ENCODE results near the gene POMGNT2. TPM values are rescaled to one million over a fixed set of nuclear protein-coding genes. Genes with fewer than 3 reads are reported as not detected.
A peak's percentile ranks its signal among the peaks of the same experiment; 100 is the strongest.

POMGNT2 gene
- total and polyA plus RNA-seq, 10 of the 15 experiments (the other 5 are each of a cell fraction or from before 2014, with no cell fraction given) = 0.02 to 1.7 (median 0.17) TPM; not detected in 1

- TF ChIP-seq EZH2 (IDR thresholded peaks at IDR 0.05; ENCODE audit: borderline replicate concordance, control insufficient read depth, low read depth, low read length) (no peak), HCFC1 (IDR thresholded peaks at IDR 0.05; ENCODE audit: low read length) (no peak)
Measured at GRCh38 chr3:43038010-43038409, 67.9 kb downstream of the POMGNT2 start (continued).

- intact Hi-C loops (cut with micrococcal nuclease; ENCODE audit: unreplicated experiment) (no loop called here), in situ Hi-C loops (cut with MboI) (no loop called here)
- peak; percentile 4 for DNase-seq (ENCODE audit: low read depth, low spot score)
- Histone ChIP-seq H3K4me3 (no peak overlapping the region), H3K36me3 (ENCODE audit: control insufficient read depth in 2 of 2, insufficient read depth in 2 of 2, low read length in 1 of 2) (no peaks in the 10 kb centered on the region), H3K27ac (ENCODE audit: control insufficient read depth, insufficient read depth) (no peak overlapping the region), H3K27me3 (replicated peaks in 1 of 2; ENCODE audit: control insufficient read depth in 2 of 2, insufficient read depth in 2 of 2, low read length in 1 of 2) (peaks cover 0 to 1% of the 10 kb centered on the region in 2 experiments; a peak in 3 of 4 replicates), H3K79me2 (ENCODE audit: control insufficient read depth, insufficient read depth, low read length) (no peaks in the 10 kb centered on the region), H3K9ac (ENCODE audit: control insufficient read depth, insufficient read depth, low read length) (no peak overlapping the region), H2AFZ (ENCODE audit: control insufficient read depth, low read depth, low read length) (no peak overlapping the region), H4K20me1 (ENCODE audit: control insufficient read depth, insufficient read depth) (no peaks in the 10 kb centered on the region), H3K9me3 (replicated peaks; ENCODE audit: control insufficient read depth, insufficient read depth, low read length) (no peaks in the 10 kb centered on the region; the same call in 2 of the 3 replicates), H3K4me2 (ENCODE audit: control insufficient read depth, insufficient read depth) (no peak overlapping the region), H3K4me1 (ENCODE audit: control insufficient read depth, insufficient read depth, low read length) (no peaks in the 10 kb centered on the region)
- no TSS peak for BruUV-seq (replicated peaks)
- RAD21 ChIA-PET (ENCODE audit: unreplicated experiment) = interaction anchor here (1.0 to 1.2 kb wide), 3 partner anchors 12 to 72 kb away, joined by 3 to 5 read pairs (median 4); no protein-coding TSS in a partner anchor
- SMC1A ChIA-PET (ENCODE audit: uncharacterized antibody, unreplicated experiment) = interaction anchor here (0.5 to 3.8 kb wide), 8 partner anchors 8 to 227 kb away, joined by 3 to 15 read pairs (median 4); no protein-coding TSS in a partner anchor
- peak; percentile 87 for ATAC-seq
- no peak for FAIRE-seq
- WGBS (ENCODE audit: insufficient coverage, insufficient replicate concordance, low lambda C conversion rate, missing lambda C conversion rate) = 35% methylated on average over 9 of the region's 9 CpGs
- CTCF ChIA-PET = interaction anchor here (0.7 to 1.5 kb wide), 3 partner anchors 13 to 271 kb away, joined by 3 to 4 read pairs (median 3); no protein-coding TSS in a partner anchor
- POLR2A ChIA-PET = interaction anchor here (1.2 kb wide), 1 partner anchor 13 kb away, joined by 4 read pairs; no protein-coding TSS in a partner anchor
- no peak for TF ChIP-seq ATF2 (IDR thresholded peaks at IDR 0.05; ENCODE audit: low read length)
- TF ChIP-seq GATAD2B (conservative IDR thresholded peaks at IDR 0.05; ENCODE audit: low read depth) = no peak
- TF ChIP-seq EP300 (IDR thresholded peaks at IDR 0.05; ENCODE audit: borderline replicate concordance in 1 of 2, control insufficient read depth in 1 of 2, low read depth in 2 of 2, low read length in 2 of 2) = peak in 1 of 2 experiments; percentile 17; a peak in 1 of 4 replicates
- 0 out of 2 replicates have a peak, but pooled peaks have one; percentile 26 for TF ChIP-seq IKZF1 (conservative IDR thresholded peaks at IDR 0.05)
- TF ChIP-seq RELB (IDR thresholded peaks at IDR 0.05; ENCODE audit: low read depth) = peak; percentile 76
- TF ChIP-seq NFIC (IDR thresholded peaks at IDR 0.05; ENCODE audit: low read depth, low read length) = no peak
- no peak for TF ChIP-seq ELK1 (IDR thresholded peaks at IDR 0.05; ENCODE audit: low read depth, low read length)
- TF ChIP-seq BHLHE40 (IDR thresholded peaks at IDR 0.05; ENCODE audit: borderline replicate concordance in 1 of 2, low read depth in 2 of 2, low read length in 1 of 2) = peak in 1 of 2 experiments; percentile 43; a peak in 1 of 4 replicates
- peak in 1 of 2 experiments; percentile 87; a peak in 2 of 4 replicates for TF ChIP-seq CEBPB (IDR thresholded peaks at IDR 0.05; ENCODE audit: borderline replicate concordance in 1 of 2, low read depth in 2 of 2, low read length in 2 of 2)
Measured at GRCh38 chr3:43036621-43037423, 69.1 kb downstream of the POMGNT2 start.
